NCI-H1048 (cell line): ENCODE results near the gene MSRB3.

ENCODE experiments used
- DNase-seq: peaks from one replicate; lab custom pipeline; 2025; lab: John Stamatoyannopoulos, UW

The MSRB3 gene

GRCh38 chr12:65497660-65498059, 219.2 kb downstream of the MSRB3 start:
- no peak for DNase-seq

DNA sequence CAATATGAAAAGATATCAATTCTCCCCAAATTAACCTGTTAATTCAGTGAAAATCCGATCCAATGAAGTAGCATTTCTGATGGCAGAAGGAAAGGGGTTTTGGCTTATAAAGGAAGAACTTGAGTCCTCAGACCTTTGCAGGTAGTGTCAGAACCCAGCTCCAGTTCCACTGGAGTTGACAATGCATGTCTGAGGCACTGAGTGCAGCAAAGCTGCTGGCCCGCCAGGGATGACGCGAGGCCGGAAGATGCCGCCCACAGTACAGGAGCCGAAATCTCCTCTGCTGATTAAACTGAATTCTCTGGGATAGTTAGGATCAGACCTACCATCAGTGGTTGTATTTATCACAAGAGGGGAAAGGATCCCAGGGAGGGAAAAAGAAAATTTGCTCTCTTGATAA, 220.7 kb downstream of the MSRB3 start:
- no peak for DNase-seq

DNA sequence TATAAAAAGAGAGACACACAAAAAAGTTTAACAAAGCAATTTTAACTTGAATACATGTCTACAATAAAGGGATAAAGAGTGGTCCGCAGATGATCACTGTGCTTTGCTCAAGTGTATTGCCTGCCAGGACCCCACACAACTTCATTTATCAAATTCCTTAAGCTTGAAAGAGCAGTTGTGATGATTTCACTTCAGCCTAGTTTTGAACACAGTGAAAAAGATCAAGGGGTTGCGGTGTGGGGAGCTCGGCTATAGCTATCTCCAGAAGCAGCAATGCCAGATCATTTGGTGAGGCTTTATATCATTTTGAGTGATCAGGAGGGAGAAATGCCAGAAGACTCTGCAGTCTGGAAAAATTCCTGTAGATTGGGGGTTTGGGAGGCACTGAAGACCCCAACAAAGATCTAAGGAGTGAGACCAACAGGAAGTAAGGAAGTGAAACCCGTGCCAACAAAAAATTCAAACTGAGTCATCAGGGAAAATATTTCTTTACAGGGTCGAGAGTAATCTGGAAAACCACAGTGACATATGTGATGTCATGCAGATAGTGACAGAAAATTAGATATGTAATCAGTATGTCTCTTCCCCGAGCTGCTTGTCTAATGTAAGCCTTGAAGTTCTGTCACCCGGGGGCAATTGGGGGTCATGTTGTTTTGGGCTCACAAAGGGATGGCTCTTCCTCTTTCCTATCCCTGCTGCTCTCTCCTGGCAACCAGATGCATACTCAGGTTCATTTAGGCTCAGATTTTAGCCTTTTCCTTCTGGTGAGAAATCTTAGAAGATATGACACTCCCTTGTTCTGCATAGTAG, 221.8 kb downstream of the MSRB3 start:
- no peak for DNase-seq

GRCh38 chr12:65501093-65501621, 222.7 kb downstream of the MSRB3 start:
- no peak for DNase-seq

- no peak for DNase-seq
Observed at GRCh38 chr12:65501935-65502334, 223.5 kb downstream of the MSRB3 start.

DNA sequence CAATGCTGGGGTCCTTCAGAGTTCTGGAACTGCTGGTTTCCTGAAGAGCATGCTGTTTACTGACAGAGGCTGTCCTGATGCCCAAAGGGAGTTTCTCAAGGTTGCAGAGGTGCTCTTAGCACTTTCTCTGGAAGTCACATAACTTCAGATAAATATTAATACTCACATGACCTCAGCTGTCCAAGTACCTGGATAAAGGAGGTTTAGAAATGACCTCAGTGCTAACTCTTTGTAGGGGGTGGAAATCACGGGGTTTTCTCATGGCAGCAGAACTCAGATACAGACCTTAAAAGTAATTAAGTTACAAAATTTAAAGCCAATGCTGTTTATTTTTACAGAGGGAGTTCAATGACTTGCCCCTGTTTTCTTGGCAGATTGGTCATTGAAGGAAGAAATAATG, 225.9 kb downstream of the MSRB3 start:
- DNase-seq = no peak

- no peak for DNase-seq
Observed at GRCh38 chr12:65505386-65506121, 227.1 kb downstream of the MSRB3 start.

DNA sequence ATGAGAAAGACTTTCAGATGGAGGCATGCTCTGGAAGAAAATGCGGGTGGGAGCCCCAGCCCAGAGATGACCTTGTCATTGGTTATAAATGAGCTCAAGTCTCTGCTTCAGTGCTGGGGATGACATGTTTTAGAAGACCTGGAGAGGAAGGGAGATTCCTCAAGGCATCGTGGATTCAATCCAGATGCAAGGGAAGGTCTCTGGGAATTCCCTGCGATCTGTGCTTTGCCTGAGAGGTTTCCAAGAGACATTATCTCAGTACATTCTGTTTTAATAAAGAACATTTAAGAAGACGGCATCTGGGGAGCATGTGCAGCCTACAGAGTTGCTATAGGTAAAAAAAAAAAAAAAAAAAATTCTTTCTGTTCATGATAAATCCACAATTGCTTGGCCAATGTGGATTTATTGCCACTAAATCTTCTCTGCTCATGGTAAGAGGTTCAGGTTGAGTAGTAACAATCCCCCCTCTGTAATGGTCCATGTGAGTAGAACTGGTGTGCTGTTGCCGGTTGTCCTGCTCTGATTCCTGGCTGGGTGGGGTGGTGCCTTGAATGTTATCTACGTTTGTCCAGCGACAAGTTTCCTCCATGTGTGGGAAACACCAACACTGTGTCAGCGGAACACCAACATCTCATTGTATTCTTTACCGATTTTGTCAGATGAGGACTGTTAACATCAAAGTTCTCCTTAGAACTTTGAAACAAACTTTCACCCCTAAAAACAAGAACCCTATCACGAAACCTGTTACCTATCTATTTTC, 230.0 kb downstream of the MSRB3 start:
- no peak for DNase-seq

GRCh38 chr12:65510007-65510406, 231.5 kb downstream of the MSRB3 start:
- DNase-seq = no peak

DNA sequence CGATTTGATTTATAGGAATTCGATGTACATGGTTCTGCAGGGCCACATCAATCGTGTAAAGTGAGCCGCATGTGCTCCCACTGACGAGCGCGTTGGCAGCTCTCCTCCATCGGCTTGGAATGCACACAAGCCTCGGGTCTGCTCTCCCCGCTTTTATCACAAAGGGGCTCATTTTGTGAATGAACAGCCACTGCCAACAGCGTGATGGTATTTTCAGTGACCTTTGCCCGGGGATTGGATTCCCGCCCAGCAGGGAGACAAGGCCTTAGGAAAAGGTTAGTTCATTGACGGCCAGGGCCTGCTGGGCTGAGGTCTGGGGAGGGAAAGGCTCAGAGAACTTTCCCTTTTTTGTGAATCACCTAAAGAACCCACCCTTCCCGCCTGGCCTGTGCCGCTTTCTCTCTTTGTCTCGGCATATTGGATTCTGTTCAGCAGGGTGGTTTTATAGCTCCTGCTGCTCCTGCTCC, 232.1 kb downstream of the MSRB3 start:
- DNase-seq = no peak

GRCh38 chr12:65511134-65511834, 232.8 kb downstream of the MSRB3 start:
- no peak for DNase-seq

- DNase-seq = no peak
Observed at GRCh38 chr12:65511912-65512311, 233.4 kb downstream of the MSRB3 start.
